ENCODE measurements around the gene PITPNB.

GRCh38 chr22:27834364-27835185 lies 84.5 kb downstream of the PITPNB start:
- TF ChIP-seq, protein P1, sequence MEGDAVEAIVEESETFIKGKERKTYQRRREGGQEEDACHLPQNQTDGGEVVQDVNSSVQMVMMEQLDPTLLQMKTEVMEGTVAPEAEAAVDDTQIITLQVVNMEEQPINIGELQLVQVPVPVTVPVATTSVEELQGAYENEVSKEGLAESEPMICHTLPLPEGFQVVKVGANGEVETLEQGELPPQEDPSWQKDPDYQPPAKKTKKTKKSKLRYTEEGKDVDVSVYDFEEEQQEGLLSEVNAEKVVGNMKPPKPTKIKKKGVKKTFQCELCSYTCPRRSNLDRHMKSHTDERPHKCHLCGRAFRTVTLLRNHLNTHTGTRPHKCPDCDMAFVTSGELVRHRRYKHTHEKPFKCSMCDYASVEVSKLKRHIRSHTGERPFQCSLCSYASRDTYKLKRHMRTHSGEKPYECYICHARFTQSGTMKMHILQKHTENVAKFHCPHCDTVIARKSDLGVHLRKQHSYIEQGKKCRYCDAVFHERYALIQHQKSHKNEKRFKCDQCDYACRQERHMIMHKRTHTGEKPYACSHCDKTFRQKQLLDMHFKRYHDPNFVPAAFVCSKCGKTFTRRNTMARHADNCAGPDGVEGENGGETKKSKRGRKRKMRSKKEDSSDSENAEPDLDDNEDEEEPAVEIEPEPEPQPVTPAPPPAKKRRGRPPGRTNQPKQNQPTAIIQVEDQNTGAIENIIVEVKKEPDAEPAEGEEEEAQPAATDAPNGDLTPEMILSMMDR (IDR thresholded peaks at IDR 0.05; ENCODE audit: low read length) = no peak
- no peak for TF ChIP-seq EZH2 (IDR thresholded peaks at IDR 0.05; ENCODE audit: borderline replicate concordance, low read length)
